Adrenal gland (tissue), 5 donors: Measurements from ENCODE around the gene PODNL1.
"Not testable (repeated sequence)": the region's sequence is repeated elsewhere in the genome, so short reads cannot be mapped to it uniquely, and the experiment has no call there.

Experiments
- POLR2A ChIP-seq, 2 donors: fragments of 450-650 bp; IDR thresholded peaks; one replicate each; pipeline ENCODE4 v1.6.1; 2017; ENCODE audit warnings: antibody characterized with exemption in 2 of 2, mild to moderate bottlenecking in 2 of 2, moderate library complexity in 1 of 2
- TF ChIP-seq, protein P1 (sequence below), 6 experiments: fragments of 450-650 bp in 4 of 6; fragments of 200-600 bp in 2 of 6; sonication (generic) in 1 of 6; IDR thresholded peaks; 1 replicate in 5 of 6; 2 replicates in 1 of 6; pipeline versions ENCODE4 v1.5.1 to v1.8.0; 2016 to 2021; ENCODE audit warnings: antibody characterized with exemption in 6 of 6, mild to moderate bottlenecking in 2 of 6, moderate library complexity in 1 of 6
- donor health status: DM: no; HTN: no; CAD: no.

DNA sequence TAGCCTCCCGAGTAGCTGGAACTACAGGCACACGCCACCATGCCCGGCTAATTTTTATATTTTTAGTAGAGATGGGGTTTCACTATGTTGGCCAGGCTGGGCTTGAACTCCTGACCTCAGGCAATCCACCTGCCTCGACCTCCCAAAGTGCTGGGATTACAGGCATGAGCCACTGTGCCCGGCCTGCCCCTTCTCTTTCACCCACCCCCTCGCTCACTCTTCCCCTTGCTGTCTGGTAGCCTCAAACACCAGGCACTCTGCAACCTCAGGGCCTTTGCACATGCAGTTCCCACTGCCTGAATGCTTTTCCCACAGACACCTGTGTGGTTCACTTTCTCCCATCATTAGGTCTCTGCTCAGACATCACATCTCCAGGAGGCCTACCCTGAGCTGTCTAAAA is 16.1 kb downstream of the PODNL1 start:
- TF ChIP-seq POLR2A (IDR thresholded peaks at IDR 0.05): not testable (repeated sequence)
- TF ChIP-seq, protein P1, sequence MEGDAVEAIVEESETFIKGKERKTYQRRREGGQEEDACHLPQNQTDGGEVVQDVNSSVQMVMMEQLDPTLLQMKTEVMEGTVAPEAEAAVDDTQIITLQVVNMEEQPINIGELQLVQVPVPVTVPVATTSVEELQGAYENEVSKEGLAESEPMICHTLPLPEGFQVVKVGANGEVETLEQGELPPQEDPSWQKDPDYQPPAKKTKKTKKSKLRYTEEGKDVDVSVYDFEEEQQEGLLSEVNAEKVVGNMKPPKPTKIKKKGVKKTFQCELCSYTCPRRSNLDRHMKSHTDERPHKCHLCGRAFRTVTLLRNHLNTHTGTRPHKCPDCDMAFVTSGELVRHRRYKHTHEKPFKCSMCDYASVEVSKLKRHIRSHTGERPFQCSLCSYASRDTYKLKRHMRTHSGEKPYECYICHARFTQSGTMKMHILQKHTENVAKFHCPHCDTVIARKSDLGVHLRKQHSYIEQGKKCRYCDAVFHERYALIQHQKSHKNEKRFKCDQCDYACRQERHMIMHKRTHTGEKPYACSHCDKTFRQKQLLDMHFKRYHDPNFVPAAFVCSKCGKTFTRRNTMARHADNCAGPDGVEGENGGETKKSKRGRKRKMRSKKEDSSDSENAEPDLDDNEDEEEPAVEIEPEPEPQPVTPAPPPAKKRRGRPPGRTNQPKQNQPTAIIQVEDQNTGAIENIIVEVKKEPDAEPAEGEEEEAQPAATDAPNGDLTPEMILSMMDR (IDR thresholded peaks at IDR 0.05): not testable (repeated sequence)
